Right lobe of liver (tissue), 4 donors: ENCODE measurements around the gene DPYD.

ENCODE experiments used
- CTCF ChIP-seq, 4 donors: fragments of 200-600 bp in 3 of 4; fragments of 450-650 bp in 1 of 4; IDR thresholded peaks; one replicate each; pipeline versions ENCODE4 v1.5.1 to v1.8.0; 2016 to 2022; ENCODE audit warnings: antibody characterized with exemption in 4 of 4, mild to moderate bottlenecking in 2 of 4
- POLR2A ChIP-seq: fragments of 450-650 bp; IDR thresholded peaks from one replicate; pipeline ENCODE4 v1.6.1; 2017; ENCODE audit warnings: antibody characterized with exemption, mild to moderate bottlenecking
- donor health status: DM: no; HTN: no; CAD: no.
- donor health status: DM: no; HTN: no; CAD: no.
- donor health status: DM: no; HTN: yes; CAD: no.

GRCh38 chr1:97905141-97905940, 15.5 kb downstream of the DPYD start:
- TF ChIP-seq CTCF (IDR thresholded peaks at IDR 0.05) (no peak), POLR2A (no peak)
